Esophagus squamous epithelium (tissue), 5 donors: ENCODE measurements around the gene APBB1IP. TPM values are rescaled to one million over a fixed set of nuclear protein-coding genes. Genes with fewer than 3 reads are reported as not detected.
"Not testable (repeated sequence)": the region's sequence is repeated elsewhere in the genome, so short reads cannot be mapped to it uniquely, and the experiment has no call there.

Source experiments
- DNase-seq: peaks from one replicate; lab custom pipeline; 2025; lab: John Stamatoyannopoulos, UW
- H3K27ac ChIP-seq, 4 donors: fragments of 200-600 bp; sonication (generic); one replicate each; pipeline ENCODE4 v1.5.1; 2016 to 2019; ENCODE audit warnings: mild to moderate bottlenecking in 1 of 4
- H3K27me3 ChIP-seq, 4 donors: fragments of 200-600 bp; sonication (generic); 1 replicate in 3 of 4; 2 replicates in 1 of 4; pipeline versions ENCODE4 v1.5.1 to v1.6.0; 2017 to 2021; ENCODE audit warnings: antibody characterized with exemption in 1 of 4
- H3K36me3 ChIP-seq, 3 donors: fragments of 200-600 bp; sonication (generic); one replicate each; pipeline ENCODE4 v1.5.1; 2016 to 2019
- H3K4me1 ChIP-seq, 3 donors: fragments of 200-600 bp; sonication (generic); one replicate each; pipeline ENCODE4 v1.5.1; 2017 to 2019
- H3K4me3 ChIP-seq, 4 donors: fragments of 200-600 bp; sonication (generic); 1 replicate in 3 of 4; 2 replicates in 1 of 4; pipeline ENCODE4 v1.5.1; 2016 to 2019; ENCODE audit warnings: mild to moderate bottlenecking in 2 of 4, moderate library complexity in 1 of 4
- H3K9me3 ChIP-seq, 3 donors: fragments of 200-600 bp; sonication (generic); one replicate each; pipeline ENCODE4 v1.5.1; 2016 to 2019
- CTCF ChIP-seq, 6 experiments: fragments of 450-650 bp in 4 of 6; fragments of 200-600 bp in 2 of 6; sonication (generic) in 2 of 6; IDR thresholded peaks; one replicate each; pipeline ENCODE4 v1.5.1; 2016 to 2019; ENCODE audit warnings: antibody characterized with exemption in 6 of 6, mild to moderate bottlenecking in 4 of 6, moderate library complexity in 4 of 6
- POLR2A ChIP-seq, 4 donors: fragments of 450-650 bp; IDR thresholded peaks; one replicate each; pipeline ENCODE4 v1.6.1; 2017; ENCODE audit warnings: antibody characterized with exemption in 4 of 4, mild to moderate bottlenecking in 4 of 4, moderate library complexity in 3 of 4
- WGBS, 2 donors: methylation state at CpG; one replicate each; pipeline ENCODE4 v1.1.5; 2018; 5-methylcytosine and 5-hydroxymethylcytosine counted together
- intact Hi-C: fragments of 100-400 bp; cut with DNase I; formaldehyde crosslinking; loops from one replicate; pipeline ENCODE4 v1.15.0; 2022
- total RNA-seq, 4 donors: library from RNA; depleted of rRNA; stranded (reverse); fragments of >200 nt; gene quantifications; one replicate each; pipeline ENCODE4 v1.1.0, GENCODE V29; 2016
- donor health status: DM: yes; HTN: yes; CAD: no.

The APBB1IP gene
- total RNA-seq, 4 donors from 2014 or later: 0.45 to 5.5 (median 1.7) TPM

- TF ChIP-seq POLR2A (IDR thresholded peaks at IDR 0.05) (no peak), CTCF (IDR thresholded peaks at IDR 0.05) (no peak)
- no peak for DNase-seq
- Histone ChIP-seq H3K27me3 (no peaks in the 10 kb centered on the region), H3K27ac (no peak overlapping the region), H3K9me3 (no peaks in the 10 kb centered on the region), H3K4me1 (no peaks in the 10 kb centered on the region), H3K4me3 (no peak overlapping the region), H3K36me3 (no peaks in the 10 kb centered on the region)
- 85 to 88% methylated on average over 7 to 20 of the region's 26 CpGs for WGBS, 2 donors
- intact Hi-C loops: no loop called here
Observed at GRCh38 chr10:26579256-26580063, 141.3 kb downstream of the APBB1IP start.

GRCh38 chr10:26586211-26586610 lies 148.1 kb downstream of the APBB1IP start:
- WGBS, 2 donors: 79 to 80% methylated on average over 2 to 7 of the region's 11 CpGs
- Histone ChIP-seq H3K9me3 (no peaks in the 10 kb centered on the region), H3K27me3 (peaks cover 0 to 3% (median 0%) of the 10 kb centered on the region in 4 donors), H3K4me1 (no peaks in the 10 kb centered on the region), H3K27ac (no peak overlapping the region), H3K4me3 (no peak overlapping the region), H3K36me3 (no peaks in the 10 kb centered on the region)
- intact Hi-C loops: no loop called here
- no peak for DNase-seq
- TF ChIP-seq POLR2A (IDR thresholded peaks at IDR 0.05): no peak
- no peak for TF ChIP-seq CTCF (IDR thresholded peaks at IDR 0.05)

GRCh38 chr10:26588611-26589010 lies 150.5 kb downstream of the APBB1IP start:
- Histone ChIP-seq H3K4me3 (no peak overlapping the region), H3K9me3 (no peaks in the 10 kb centered on the region), H3K4me1 (no peaks in the 10 kb centered on the region), H3K27me3 (peaks cover 0 to 4% (median 0%) of the 10 kb centered on the region in 4 donors), H3K36me3 (no peaks in the 10 kb centered on the region), H3K27ac (no peak overlapping the region)
- DNase-seq: no peak
- TF ChIP-seq CTCF (IDR thresholded peaks at IDR 0.05): no peak
- TF ChIP-seq POLR2A (IDR thresholded peaks at IDR 0.05): no peak
- WGBS, 2 donors: 81% methylated on average over 3 of the region's 12 CpGs; no CpG with 5 or more reads in 1 of the 2 donors
- intact Hi-C loops: no loop called here

GRCh38 chr10:26589813-26590212 lies 151.7 kb downstream of the APBB1IP start:
- H3K27ac ChIP-seq, intact Hi-C loops, H3K36me3 ChIP-seq, H3K4me1 ChIP-seq, H3K9me3 ChIP-seq, H3K4me3 ChIP-seq, DNase-seq: not testable (repeated sequence)
- 60 to 67% methylated on average over 5 of the region's 5 CpGs for WGBS, 2 donors
- peaks cover 0 to 11% (median 0%) of the 10 kb centered on the region in 4 donors for H3K27me3 ChIP-seq

- TF ChIP-seq POLR2A (IDR thresholded peaks at IDR 0.05) (no peak), CTCF (IDR thresholded peaks at IDR 0.05) (no peak)
- 47 to 63% methylated on average over 5 to 13 of the region's 19 CpGs for WGBS, 2 donors
- Histone ChIP-seq H3K4me1 (no peaks in the 10 kb centered on the region), H3K27me3 (peaks cover 0 to 11% (median 0%) of the 10 kb centered on the region in 4 donors), H3K4me3 (no peak overlapping the region), H3K27ac (no peak overlapping the region), H3K9me3 (no peaks in the 10 kb centered on the region), H3K36me3 (no peaks in the 10 kb centered on the region)
- DNase-seq: no peak
- intact Hi-C loops: no loop called here
Observed at GRCh38 chr10:26593896-26594295, 155.8 kb downstream of the APBB1IP start.

GRCh38 chr10:26603283-26603682 lies 165.1 kb downstream of the APBB1IP start:
- H3K4me3 ChIP-seq, H3K27ac ChIP-seq, intact Hi-C loops, H3K36me3 ChIP-seq, H3K4me1 ChIP-seq, H3K27me3 ChIP-seq, H3K9me3 ChIP-seq, DNase-seq: not testable (repeated sequence)
- 14 to 31% methylated on average over 2 of the region's 2 CpGs for WGBS, 2 donors

GRCh38 chr10:26604320-26605093 lies 166.4 kb downstream of the APBB1IP start:
- H3K36me3 ChIP-seq, H3K4me3 ChIP-seq, H3K4me1 ChIP-seq, H3K9me3 ChIP-seq, DNase-seq, H3K27me3 ChIP-seq, intact Hi-C loops, H3K27ac ChIP-seq: not testable (repeated sequence)
- WGBS, 2 donors: 76 to 79% methylated on average over 12 to 13 of the region's 13 CpGs
